H9 (cell line): Measurements from ENCODE around the gene IL1RN. TPM values are rescaled to one million over a fixed set of nuclear protein-coding genes. Genes with fewer than 3 reads are reported as not detected.

ENCODE experiments used
- DNase-seq: peaks from one replicate; pipeline ENCODE4 v3.0.0-alpha.2; 2017
- H2AFZ ChIP-seq: one replicate; pipeline ENCODE4 v1.6.1; 2013; ENCODE audit warnings: mild to moderate bottlenecking, low read length, control low read depth, moderate library complexity
- H2AK5ac ChIP-seq: 2 replicates; pipeline ENCODE4 v1.6.1; 2013; ENCODE audit warnings: low read length, control low read depth, mixed read lengths; ENCODE audit not compliant: insufficient read length
- H2BK120ac ChIP-seq: one replicate; pipeline ENCODE4 v1.6.1; 2013; ENCODE audit warnings: low read depth, mild to moderate bottlenecking, low read length, control low read depth, inconsistent platforms; ENCODE audit not compliant: poor library complexity, severe bottlenecking
- H2BK12ac ChIP-seq: 2 replicates; pipeline ENCODE4 v1.6.1; 2013; ENCODE audit warnings: low read length, control low read depth, mixed read lengths, low read depth; ENCODE audit not compliant: insufficient read length
- H2BK15ac ChIP-seq: 2 replicates; pipeline ENCODE4 v1.6.1; 2013; ENCODE audit warnings: low read depth, low read length, control low read depth
- H2BK20ac ChIP-seq: one replicate; pipeline ENCODE4 v1.6.1; 2013; ENCODE audit warnings: low read depth, mild to moderate bottlenecking, low read length, control low read depth, inconsistent platforms; ENCODE audit not compliant: poor library complexity, severe bottlenecking
- H2BK5ac ChIP-seq: 2 replicates; pipeline ENCODE4 v1.6.1; 2013; ENCODE audit warnings: low read length, control low read depth, mixed read lengths; ENCODE audit not compliant: insufficient read length
- H3K14ac ChIP-seq: 2 replicates; pipeline ENCODE4 v1.6.1; 2013; ENCODE audit warnings: low read length, control low read depth; ENCODE audit not compliant: insufficient read depth
- H3K18ac ChIP-seq: 2 replicates; pipeline ENCODE4 v1.6.1; 2013; ENCODE audit warnings: low read depth, mild to moderate bottlenecking, mixed read lengths, low read length, control low read depth; ENCODE audit not compliant: insufficient read length
- H3K23ac ChIP-seq: 2 replicates; pipeline ENCODE4 v1.6.1; 2013; ENCODE audit warnings: low read length, control low read depth, mixed read lengths, low read depth; ENCODE audit not compliant: insufficient read length
- H3K23me2 ChIP-seq: 2 replicates; pipeline ENCODE4 v1.6.1; 2013; ENCODE audit warnings: low read depth, mild to moderate bottlenecking, mixed read lengths, low read length, control low read depth; ENCODE audit not compliant: insufficient read length, poor library complexity, severe bottlenecking
- H3K27ac ChIP-seq: 2 replicates; pipeline ENCODE4 v1.5.1; 2013; ENCODE audit warnings: low read length, control low read depth, mixed read lengths, low read depth; ENCODE audit not compliant: insufficient read length
- H3K27me3 ChIP-seq: 2 replicates; pipeline ENCODE4 v1.6.1; 2013; ENCODE audit warnings: low read length, control low read depth, inconsistent platforms; ENCODE audit not compliant: insufficient read depth
- H3K4ac ChIP-seq: 2 replicates; pipeline ENCODE4 v1.6.1; 2013; ENCODE audit warnings: low read depth, mild to moderate bottlenecking, control low read depth, inconsistent platforms, low read length, moderate library complexity
- H3K4me1 ChIP-seq: 2 replicates; pipeline ENCODE4 v1.6.1; 2013; ENCODE audit warnings: low read length, control low read depth, inconsistent platforms; ENCODE audit not compliant: insufficient read depth
- H3K4me2 ChIP-seq: 2 replicates; pipeline ENCODE4 v1.6.1; 2013; ENCODE audit warnings: low read length, control low read depth, mixed read lengths; ENCODE audit not compliant: insufficient read length, insufficient read depth
- H3K56ac ChIP-seq: 2 replicates; pipeline ENCODE4 v1.6.1; 2013; ENCODE audit warnings: low read depth, mild to moderate bottlenecking, mixed read lengths, low read length, control low read depth; ENCODE audit not compliant: insufficient read length
- H3K79me1 ChIP-seq: 2 replicates; pipeline ENCODE4 v1.6.1; 2013; ENCODE audit warnings: low read depth, mild to moderate bottlenecking, moderate library complexity, low read length, control low read depth, inconsistent platforms; ENCODE audit not compliant: insufficient read depth, poor library complexity, severe bottlenecking
- H3K79me2 ChIP-seq: 2 replicates; pipeline ENCODE4 v1.6.1; 2013; ENCODE audit warnings: low read length, control low read depth, inconsistent platforms; ENCODE audit not compliant: insufficient read depth
- H3K9ac ChIP-seq: 2 replicates; pipeline ENCODE4 v1.6.1; 2013; ENCODE audit warnings: low read length, control low read depth, mixed read lengths; ENCODE audit not compliant: insufficient read length; ENCODE audit errors: extremely low read depth
- H3K9me3 ChIP-seq: one replicate; pipeline ENCODE4 v1.6.1; 2013; ENCODE audit warnings: low read depth, low read length, inconsistent platforms; ENCODE audit not compliant: control insufficient read depth
- H3T11ph ChIP-seq: one replicate; pipeline ENCODE4 v1.6.1; 2013; ENCODE audit warnings: mild to moderate bottlenecking, low read length, control low read depth, inconsistent platforms
- H4K20me1 ChIP-seq: one replicate; pipeline ENCODE4 v1.6.1; 2013; ENCODE audit not compliant: control insufficient read depth, insufficient read length, insufficient read depth
- H4K5ac ChIP-seq: 2 replicates; pipeline ENCODE4 v1.6.1; 2013; ENCODE audit warnings: low read depth, mild to moderate bottlenecking, mixed read lengths, low read length, control low read depth; ENCODE audit not compliant: insufficient read length
- H4K8ac ChIP-seq: replicated peaks from 2 replicates; pipeline ENCODE4 v1.6.1; 2013; ENCODE audit warnings: low read length, control low read depth, mixed read lengths, low read depth; ENCODE audit not compliant: insufficient read length
- H4K91ac ChIP-seq: 2 replicates; pipeline ENCODE4 v1.6.1; 2013; ENCODE audit warnings: low read depth, mild to moderate bottlenecking, moderate library complexity, mixed read lengths, low read length, control low read depth; ENCODE audit not compliant: insufficient read length
- H3K27ac Mint-ChIP-seq, 3 experiments: 2 replicates in 2 of 3; 3 replicates in 1 of 3; pipeline ENCODE4 v1.8.0; 2020 to 2021; ENCODE audit warnings: mixed read lengths in 3 of 3, mild to moderate bottlenecking in 1 of 3, moderate library complexity in 1 of 3
- H3K27me3 Mint-ChIP-seq: 2 replicates; pipeline ENCODE4 v1.8.0; 2021; ENCODE audit warnings: low read depth, mild to moderate bottlenecking, moderate library complexity, mixed read lengths
- H3K36me3 Mint-ChIP-seq, 3 experiments: 2 replicates in 2 of 3; 3 replicates in 1 of 3; pipeline ENCODE4 v1.8.0; 2020 to 2021; ENCODE audit warnings: low read depth in 3 of 3, mixed read lengths in 3 of 3; ENCODE audit not compliant: insufficient read depth in 1 of 3
- H3K4me1 Mint-ChIP-seq, 2 experiments: 2 replicates each; pipeline ENCODE4 v1.8.0; 2020; ENCODE audit warnings: mixed read lengths in 2 of 2
- H3K4me3 Mint-ChIP-seq, 2 experiments: 2 replicates in 1 of 2; 3 replicates in 1 of 2; pipeline ENCODE4 v1.8.0; 2020 to 2021; ENCODE audit warnings: mild to moderate bottlenecking in 2 of 2, mixed read lengths in 2 of 2, moderate library complexity in 1 of 2
- H3K9me3 Mint-ChIP-seq, 2 experiments: 2 replicates in 1 of 2; 3 replicates in 1 of 2; pipeline ENCODE4 v1.8.0; 2020; ENCODE audit warnings: mild to moderate bottlenecking in 2 of 2, mixed read lengths in 2 of 2, moderate library complexity in 1 of 2
- WGBS: extraction: QIAGEN DNeasy Blood & Tissue Kit; methylation state at CpG from one replicate; pipeline ENCODE4 v1.1.7; 2013; ENCODE audit warnings: missing lambda C conversion rate, low lambda C conversion rate, mixed read lengths; ENCODE audit not compliant: insufficient read length; ENCODE audit errors: extremely low coverage; 5-methylcytosine and 5-hydroxymethylcytosine counted together
- total RNA-seq: library from RNA; stranded (reverse); gene quantifications from 2 replicates; pipeline ENCODE4 v1.2.1, GENCODE V29; 2021
- TF ChIP-seq, protein P1 (sequence below): fragments of 200-600 bp; sonication (generic); conservative IDR thresholded peaks from 3 replicates; pipeline ENCODE4 v1.8.0; 2021; ENCODE audit warnings: antibody characterized with exemption, mild to moderate bottlenecking

IL1RN gene
- total RNA-seq, 1 experiment from 2014 or later, result not detected

DNA sequence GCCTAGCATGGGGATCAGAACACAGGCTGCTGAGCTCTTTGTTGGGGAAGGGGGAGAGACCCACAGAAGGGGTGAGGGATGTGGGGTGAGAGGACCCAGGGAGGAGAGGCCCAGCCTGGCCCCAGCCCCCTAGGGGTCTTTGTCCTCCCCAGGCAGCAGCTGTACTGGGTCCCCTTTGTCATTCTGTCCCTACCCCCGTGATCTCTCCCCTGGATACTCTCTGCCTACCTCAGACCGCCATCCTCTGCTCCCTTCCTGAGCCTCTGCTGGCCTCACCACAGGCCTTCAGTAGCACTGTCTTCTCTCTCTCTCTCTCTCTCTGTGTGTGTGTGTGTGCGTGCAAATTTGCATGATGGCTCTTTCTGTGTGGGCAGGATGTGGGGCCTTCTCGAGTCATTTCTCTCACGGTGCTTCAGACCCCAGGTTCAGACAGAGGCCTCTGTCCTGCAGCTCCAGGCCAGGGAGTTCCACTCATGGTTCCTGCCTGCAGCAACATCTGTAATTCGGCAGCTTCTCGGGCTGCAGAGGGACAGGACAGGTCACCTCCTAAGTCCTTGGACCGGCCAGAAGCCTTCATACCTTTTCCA is 47.7 kb downstream of the IL1RN start:
- no peak overlapping the region for H2BK15ac ChIP-seq
- H3K4me1 ChIP-seq, result no peaks in the 10 kb centered on the region; the same call in 1 of the 2 replicates
- H2BK12ac ChIP-seq, result no peak overlapping the region
- no peaks in the 10 kb centered on the region; a peak in 2 of 7 replicates for H3K36me3 Mint-ChIP-seq
- no peak overlapping the region; the same call in 1 of the 2 replicates for H3K14ac ChIP-seq
- no peaks in the 10 kb centered on the region for H4K20me1 ChIP-seq
- no peak overlapping the region for H3K4ac ChIP-seq
- H3K27me3 Mint-ChIP-seq, result peaks cover under 1% of the 10 kb centered on the region
- H3K79me2 ChIP-seq, result no peaks in the 10 kb centered on the region
- TF ChIP-seq, protein P1, sequence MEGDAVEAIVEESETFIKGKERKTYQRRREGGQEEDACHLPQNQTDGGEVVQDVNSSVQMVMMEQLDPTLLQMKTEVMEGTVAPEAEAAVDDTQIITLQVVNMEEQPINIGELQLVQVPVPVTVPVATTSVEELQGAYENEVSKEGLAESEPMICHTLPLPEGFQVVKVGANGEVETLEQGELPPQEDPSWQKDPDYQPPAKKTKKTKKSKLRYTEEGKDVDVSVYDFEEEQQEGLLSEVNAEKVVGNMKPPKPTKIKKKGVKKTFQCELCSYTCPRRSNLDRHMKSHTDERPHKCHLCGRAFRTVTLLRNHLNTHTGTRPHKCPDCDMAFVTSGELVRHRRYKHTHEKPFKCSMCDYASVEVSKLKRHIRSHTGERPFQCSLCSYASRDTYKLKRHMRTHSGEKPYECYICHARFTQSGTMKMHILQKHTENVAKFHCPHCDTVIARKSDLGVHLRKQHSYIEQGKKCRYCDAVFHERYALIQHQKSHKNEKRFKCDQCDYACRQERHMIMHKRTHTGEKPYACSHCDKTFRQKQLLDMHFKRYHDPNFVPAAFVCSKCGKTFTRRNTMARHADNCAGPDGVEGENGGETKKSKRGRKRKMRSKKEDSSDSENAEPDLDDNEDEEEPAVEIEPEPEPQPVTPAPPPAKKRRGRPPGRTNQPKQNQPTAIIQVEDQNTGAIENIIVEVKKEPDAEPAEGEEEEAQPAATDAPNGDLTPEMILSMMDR, result no peak
- no peak overlapping the region for H2AFZ ChIP-seq
- H3K4me2 ChIP-seq, result no peak overlapping the region
- H4K5ac ChIP-seq, result no peak overlapping the region
- no peak for DNase-seq
- H3K56ac ChIP-seq, result no peak overlapping the region
- no peak overlapping the region for H3K23ac ChIP-seq
- H3K4me1 Mint-ChIP-seq, result peaks cover 20 to 25% of the 10 kb centered on the region in 2 experiments
- no peak overlapping the region for H3T11ph ChIP-seq
- no peak overlapping the region for H4K8ac ChIP-seq
- no peak overlapping the region for H2AK5ac ChIP-seq
- no peaks in the 10 kb centered on the region for H3K79me1 ChIP-seq
- H4K91ac ChIP-seq, result no peak overlapping the region
- H2BK20ac ChIP-seq, result no peak overlapping the region
- H3K9ac ChIP-seq, result no peak overlapping the region
- H3K27ac ChIP-seq, result no peak overlapping the region
- no peaks in the 10 kb centered on the region for H3K9me3 Mint-ChIP-seq
- no peaks in the 10 kb centered on the region for H3K23me2 ChIP-seq
- H3K9me3 ChIP-seq, result no peaks in the 10 kb centered on the region
- H3K27me3 ChIP-seq, result no peaks in the 10 kb centered on the region
- H3K18ac ChIP-seq, result no peak overlapping the region
- H2BK120ac ChIP-seq, result no peak overlapping the region
- WGBS, result no CpG with 5 or more reads among the region's 8 CpGs
- H3K4me3 Mint-ChIP-seq, result no peak overlapping the region
- H2BK5ac ChIP-seq, result no peak overlapping the region
- no peak overlapping the region for H3K27ac Mint-ChIP-seq
